ENCODE results near the gene BBS4.
"Not testable (repeated sequence)": the region's sequence is repeated elsewhere in the genome, so short reads cannot be mapped to it uniquely, and the experiment has no call there.

The BBS4 gene

GRCh38 chr15:72700076-72700475, 14.1 kb downstream of the BBS4 start:
- no peak for DNase-seq

DNA sequence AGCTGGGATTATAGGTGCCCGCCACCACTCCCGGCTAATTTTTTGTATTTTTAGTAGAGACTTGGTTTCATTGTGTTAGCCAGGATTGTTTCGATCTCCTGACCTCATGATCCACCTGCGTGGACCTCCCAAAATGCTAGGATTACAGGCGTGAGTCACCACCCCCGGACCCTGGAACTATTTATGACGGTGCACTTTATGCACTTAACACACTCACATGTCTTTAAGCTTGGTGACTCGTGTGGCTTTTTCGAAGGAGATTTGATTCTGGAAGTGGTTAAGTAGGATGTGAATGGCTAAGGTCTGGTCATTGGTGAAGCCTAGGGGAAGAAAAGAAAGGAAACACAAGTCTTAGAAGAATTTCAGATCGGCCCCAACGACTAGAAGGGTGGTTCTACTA, 20.3 kb downstream of the BBS4 start:
- DNase-seq = no peak

DNA sequence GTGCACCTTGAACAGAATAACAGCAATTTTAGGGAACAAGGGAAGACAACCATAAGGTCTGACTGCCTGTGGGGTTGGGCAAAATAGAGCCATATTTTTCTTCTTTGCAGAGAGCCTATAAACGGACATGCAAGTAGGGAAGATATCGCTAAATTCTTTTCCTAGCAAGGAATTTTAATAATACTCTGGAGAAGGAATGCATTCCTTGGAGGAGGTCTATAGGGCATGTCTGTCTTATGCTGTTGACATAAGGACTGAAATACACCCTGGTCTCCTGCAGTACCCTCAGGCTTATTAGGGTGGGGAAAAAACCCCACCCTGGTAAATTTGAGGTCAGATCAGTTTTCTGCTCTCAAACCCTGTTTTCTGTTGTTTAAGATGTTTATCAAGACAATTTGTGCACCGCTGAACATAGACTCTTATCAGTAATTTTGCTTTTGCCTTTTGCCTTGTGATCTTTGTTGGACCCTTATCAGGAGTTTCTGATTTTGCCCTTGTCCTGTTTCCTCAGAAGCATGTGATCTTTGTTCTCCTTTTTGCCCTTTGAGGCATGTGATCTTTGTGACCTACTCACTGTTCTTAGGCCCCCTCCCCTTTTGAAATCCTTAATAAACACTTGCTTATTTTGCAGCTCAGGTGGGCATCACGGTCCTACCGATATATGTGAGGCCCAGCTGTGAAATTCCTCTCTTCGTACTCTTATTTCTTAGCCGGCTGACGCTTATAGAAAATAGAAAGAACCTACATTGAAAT, 22.7 kb downstream of the BBS4 start:
- not testable (repeated sequence) for DNase-seq

DNA sequence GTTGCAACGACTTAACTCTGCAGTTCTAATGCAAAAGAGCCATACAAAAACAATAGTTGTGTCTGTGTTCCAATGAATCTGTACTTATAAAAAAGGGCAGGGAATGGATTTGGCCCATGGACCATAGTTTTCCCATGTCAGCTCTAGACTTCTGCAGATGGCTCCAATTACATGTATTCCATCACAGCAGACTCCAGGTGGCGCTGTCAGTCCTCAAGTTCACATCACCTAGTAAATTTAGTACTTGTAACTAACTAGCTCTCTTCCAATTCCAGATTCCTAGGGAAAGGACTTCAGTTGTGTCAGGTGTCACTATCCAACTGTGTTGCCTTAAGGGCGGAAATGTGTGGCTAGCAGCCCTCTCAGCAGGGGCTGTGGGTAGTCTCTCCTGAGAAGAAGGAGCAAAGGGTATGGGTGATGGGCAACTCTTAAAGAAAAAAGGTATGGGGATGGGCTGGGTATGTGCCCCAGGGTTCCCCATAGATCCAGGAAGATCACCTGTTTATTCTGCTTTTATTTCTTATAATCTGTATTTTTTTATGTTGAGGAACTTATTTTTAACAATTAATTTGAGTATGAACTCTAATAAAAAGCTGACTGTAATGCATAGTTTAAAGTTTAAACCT, 36.2 kb downstream of the BBS4 start:
- DNase-seq = peak; percentile 51

DNA sequence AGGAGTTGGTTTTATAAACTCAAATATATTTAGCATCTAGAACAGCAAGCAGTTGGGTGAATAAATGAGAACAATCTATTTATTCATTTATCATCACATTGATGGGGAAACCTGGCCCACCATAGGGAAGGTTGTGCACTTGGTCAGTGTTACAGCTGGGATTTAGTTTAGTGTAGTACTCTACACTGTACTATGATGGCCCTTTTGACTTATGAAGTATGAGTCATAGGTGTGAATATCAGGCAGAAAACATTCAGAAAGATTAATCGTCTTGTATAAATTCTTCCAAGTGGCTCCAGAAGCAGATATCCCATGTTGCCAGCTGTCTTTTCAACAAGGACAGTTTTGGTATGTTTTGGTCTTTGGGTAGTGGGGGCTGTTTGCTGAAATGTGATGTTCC, 38.0 kb downstream of the BBS4 start:
- no peak for DNase-seq

- no peak for DNase-seq
These were observed 39.4 kb downstream of the BBS4 start for GRCh38 chr15:72725446-72725845.

- not testable (repeated sequence) for DNase-seq
These were observed 39.8 kb downstream of the BBS4 start for GRCh38 chr15:72725851-72726250.

- no peak for DNase-seq
These were observed 41.1 kb downstream of the BBS4 start for GRCh38 chr15:72727154-72727553.

DNA sequence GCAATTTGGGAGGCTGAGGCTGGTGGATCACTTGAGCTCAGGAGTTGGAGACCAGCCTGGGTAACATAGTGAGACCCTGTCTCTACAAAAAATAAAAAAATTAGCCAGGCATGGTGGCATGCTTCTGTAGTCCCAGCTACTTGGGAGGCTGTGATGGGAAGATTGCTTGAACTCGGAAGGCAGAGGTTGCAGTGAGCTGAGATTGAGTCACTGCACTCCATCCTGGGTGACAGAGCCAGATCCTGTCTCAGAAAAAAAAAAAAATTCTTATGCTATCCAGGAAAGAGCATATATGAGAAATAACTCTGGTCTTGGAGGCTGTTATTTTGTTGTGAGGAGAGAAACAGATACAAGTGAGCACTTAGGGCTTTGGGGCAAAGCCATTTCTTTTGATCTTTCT, 42.2 kb downstream of the BBS4 start:
- DNase-seq = not testable (repeated sequence)

DNA sequence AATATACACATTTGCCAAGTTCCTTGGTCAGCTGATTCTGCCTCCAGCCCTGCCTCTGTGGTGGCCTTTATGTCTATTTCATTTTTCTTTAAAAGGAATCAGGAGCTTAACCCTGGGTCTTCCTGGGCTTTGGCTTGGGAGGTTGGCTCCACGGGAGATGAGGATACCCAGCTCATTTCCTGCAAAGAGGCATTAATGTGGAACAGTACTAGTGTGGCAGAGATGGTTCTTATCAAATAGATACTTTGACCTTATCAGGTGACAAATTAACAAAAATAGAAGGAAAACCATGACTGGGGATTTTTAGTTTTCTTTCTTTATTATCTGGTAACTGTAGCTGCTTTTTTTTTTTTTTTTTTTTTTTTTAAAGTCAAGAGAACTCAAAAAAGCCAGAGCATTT, 42.8 kb downstream of the BBS4 start:
- DNase-seq = no peak

- DNase-seq = no peak
These were observed 46.1 kb downstream of the BBS4 start for GRCh38 chr15:72732086-72732485.

GRCh38 chr15:72732516-72732915, 46.5 kb downstream of the BBS4 start:
- DNase-seq = no peak

- DNase-seq = no peak
These were observed 48.1 kb downstream of the BBS4 start for GRCh38 chr15:72733941-72734738.

- DNase-seq = no peak
These were observed 49.1 kb downstream of the BBS4 start for GRCh38 chr15:72735111-72735510.

DNA sequence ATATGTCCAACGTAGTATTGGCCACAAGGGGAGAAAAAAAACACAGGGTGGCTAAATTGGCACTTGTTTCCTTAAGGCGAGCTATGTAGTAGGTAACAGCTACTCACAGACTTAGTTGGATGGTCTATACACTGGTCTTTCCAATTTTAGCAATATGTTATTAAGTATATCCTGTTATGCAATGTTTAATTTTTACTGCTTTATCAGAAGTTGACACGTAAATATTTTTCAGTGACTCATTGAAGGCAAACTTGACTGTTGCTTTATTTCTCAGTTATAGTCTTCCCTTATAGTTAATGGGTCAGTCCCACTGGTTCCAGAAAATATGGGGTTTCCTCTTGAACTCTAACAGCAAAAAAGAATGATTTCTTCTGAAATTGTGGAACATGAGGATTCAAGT, 51.1 kb downstream of the BBS4 start:
- DNase-seq = no peak

- DNase-seq = no peak
These were observed 51.7 kb downstream of the BBS4 start for GRCh38 chr15:72737723-72738122.

DNA sequence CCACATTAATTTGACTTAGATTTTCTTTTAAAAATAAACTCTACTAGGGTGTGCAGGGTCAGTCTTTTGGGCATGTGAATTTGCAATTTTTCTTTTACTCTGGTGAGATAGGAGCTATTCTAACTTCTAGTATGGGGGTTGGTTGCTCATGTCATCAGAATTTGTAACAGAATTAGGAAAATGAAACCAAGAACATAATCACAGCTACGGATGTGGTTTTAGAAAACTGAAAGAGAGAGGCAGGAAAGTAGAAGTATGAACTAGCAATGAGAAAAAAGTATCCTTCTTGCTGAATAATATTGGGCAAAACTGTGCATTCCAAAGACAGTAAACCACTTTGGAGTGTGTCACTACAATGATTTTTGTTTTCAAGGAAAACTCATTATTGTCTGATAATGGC, 54.2 kb downstream of the BBS4 start:
- DNase-seq = no peak

DNA sequence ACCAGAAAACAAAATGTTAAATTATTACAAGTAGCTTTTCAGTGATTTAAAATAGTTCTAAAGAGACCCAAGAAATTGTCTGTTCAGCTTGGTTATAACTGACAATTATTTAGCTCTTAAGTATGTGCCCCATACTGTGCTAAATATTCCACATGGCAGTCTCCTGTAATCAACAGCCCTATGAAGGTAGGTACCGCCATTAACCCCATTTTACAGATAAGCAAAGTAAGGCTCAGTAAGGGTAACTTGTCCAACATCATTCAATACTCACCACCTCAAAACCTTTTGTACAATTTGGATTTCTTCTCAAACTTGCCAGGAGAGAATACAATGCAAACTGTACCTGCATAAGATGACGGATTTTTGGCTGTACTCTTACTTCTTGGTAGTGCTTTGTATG, 63.7 kb downstream of the BBS4 start:
- DNase-seq = no peak

DNA sequence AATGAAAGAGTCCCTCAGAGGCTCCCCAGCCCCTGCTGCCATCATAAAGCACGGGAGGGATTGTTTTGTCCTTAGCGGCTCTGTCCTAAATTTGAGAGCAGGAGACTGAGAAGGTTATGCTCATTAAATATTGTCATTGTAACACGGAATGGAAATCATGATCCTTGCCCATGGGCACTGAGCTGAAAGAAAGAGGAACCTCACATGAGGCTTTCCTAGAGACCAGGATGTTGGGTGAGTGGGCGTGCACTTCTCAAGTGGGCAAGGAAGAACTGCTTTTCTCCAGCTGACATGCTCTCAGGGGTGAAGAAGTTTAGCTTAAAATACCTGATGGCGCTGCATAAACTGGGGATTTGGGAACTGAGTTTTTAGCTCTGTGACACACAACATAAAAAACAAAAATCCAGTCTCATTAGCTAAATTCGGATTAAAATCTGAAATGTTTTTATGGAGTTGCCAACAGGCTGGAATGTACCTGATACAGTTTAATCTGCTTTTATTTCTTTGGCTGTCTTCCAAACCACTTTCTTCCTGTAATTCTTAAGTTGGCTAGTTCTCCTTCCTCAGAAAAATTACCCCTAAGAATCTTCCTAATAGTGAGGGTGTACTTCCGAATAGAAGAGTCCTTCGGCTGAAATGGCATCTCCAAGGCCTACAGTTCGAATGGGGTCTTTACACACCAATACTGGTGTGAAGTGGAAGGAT, 65.9 kb downstream of the BBS4 start:
- DNase-seq = no peak

GRCh38 chr15:72754096-72754495, 68.1 kb downstream of the BBS4 start:
- no peak for DNase-seq

DNA sequence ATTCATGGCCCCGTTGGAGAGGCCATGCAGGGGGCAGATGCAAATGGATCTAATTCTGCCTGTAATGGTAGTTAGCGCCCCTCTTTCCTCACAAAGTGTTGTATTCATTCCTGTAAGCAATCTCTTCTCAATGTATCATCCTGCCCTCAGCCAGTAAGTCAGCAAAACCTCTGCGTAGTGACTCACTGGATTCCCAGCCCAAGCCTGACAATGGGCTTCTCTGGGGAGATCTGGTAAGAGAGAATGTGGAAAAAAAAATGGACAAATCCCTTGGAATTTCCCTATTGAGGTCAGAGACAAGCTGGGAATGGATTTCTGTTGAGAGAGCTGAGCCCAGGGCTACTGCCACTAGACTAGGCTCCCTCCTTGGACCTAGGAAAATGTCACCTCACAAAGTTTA, 72.2 kb downstream of the BBS4 start:
- no peak for DNase-seq

GRCh38 chr15:72760590-72761260, 74.7 kb downstream of the BBS4 start:
- no peak for DNase-seq

DNA sequence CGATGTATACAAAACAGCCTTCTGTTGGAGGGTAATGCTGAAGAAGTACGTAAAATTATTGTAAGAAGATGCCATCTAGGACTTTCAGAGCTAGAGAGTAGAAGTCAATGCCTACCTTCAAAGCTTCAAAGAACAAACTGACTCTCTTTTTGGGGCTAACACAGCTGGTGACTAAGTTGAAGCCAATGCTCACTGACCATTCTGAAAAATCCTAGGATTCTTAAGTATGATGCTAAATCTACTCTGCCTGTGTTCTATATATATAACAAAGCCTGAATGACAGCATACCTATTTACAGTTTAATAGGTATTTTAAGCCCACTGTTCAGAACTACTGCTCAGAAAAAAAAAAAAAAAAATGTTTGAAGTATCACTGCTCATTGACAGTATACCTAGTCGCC, 78.6 kb downstream of the BBS4 start:
- DNase-seq = no peak

Measured in NCI-H1694 treated with DMSO at 0.1 percent for 48 hours (cell line).